Measurements from ENCODE around the gene TFDP1. TPM values are rescaled to one million over a fixed set of nuclear protein-coding genes. Genes with fewer than 3 reads are reported as not detected.

TFDP1 gene
- total RNA-seq, 1 experiment from 2014 or later = 31.4 TPM

- Mint-ChIP-seq H3K4me3 (ENCODE audit: low read depth, unreplicated experiment) (no peak overlapping the region), H3K27me3 (ENCODE audit: unreplicated experiment) (no peaks in the 10 kb centered on the region), H3K27ac (ENCODE audit: unreplicated experiment) (no peak overlapping the region), H3K9me3 (ENCODE audit: low read depth, unreplicated experiment) (no peaks in the 10 kb centered on the region), H3K4me1 (ENCODE audit: low read depth, unreplicated experiment) (no peaks in the 10 kb centered on the region), H3K36me3 (ENCODE audit: insufficient read depth, unreplicated experiment) (peaks cover 16% of the 10 kb centered on the region)
- intact Hi-C loops (cut with micrococcal nuclease; ENCODE audit: unreplicated experiment) = no loop called here
- BruUV-seq (replicated peaks) = no TSS peak
- CTCF ChIA-PET = no interaction called here
- TF ChIP-seq CTCF (IDR thresholded peaks at IDR 0.05; ENCODE audit: unreplicated experiment) = no peak
- DNase-seq = no peak
Measured at GRCh38 chr13:113552079-113552478, 32.5 kb upstream of the TFDP1 start.

GRCh38 chr13:113552786-113553434 lies 31.6 kb upstream of the TFDP1 start:
- peaks cover 16% of the 10 kb centered on the region for H3K36me3 Mint-ChIP-seq (ENCODE audit: insufficient read depth, unreplicated experiment)
- TF ChIP-seq CTCF (IDR thresholded peaks at IDR 0.05; ENCODE audit: unreplicated experiment) = no peak
- intact Hi-C loops (cut with micrococcal nuclease; ENCODE audit: unreplicated experiment) = no loop called here
- CTCF ChIA-PET = no interaction called here
- no peaks in the 10 kb centered on the region for H3K9me3 Mint-ChIP-seq (ENCODE audit: low read depth, unreplicated experiment)
- no TSS peak for BruUV-seq (replicated peaks)
- H3K27me3 Mint-ChIP-seq (ENCODE audit: unreplicated experiment) = no peaks in the 10 kb centered on the region
- no peak for DNase-seq
- no peak overlapping the region for H3K27ac Mint-ChIP-seq (ENCODE audit: unreplicated experiment)
- H3K4me1 Mint-ChIP-seq (ENCODE audit: low read depth, unreplicated experiment) = no peaks in the 10 kb centered on the region
- no peak overlapping the region for H3K4me3 Mint-ChIP-seq (ENCODE audit: low read depth, unreplicated experiment)

GRCh38 chr13:113553511-113554332 lies 30.8 kb upstream of the TFDP1 start:
- intact Hi-C loops (cut with micrococcal nuclease; ENCODE audit: unreplicated experiment) = no loop called here
- no peak overlapping the region for H3K4me3 Mint-ChIP-seq (ENCODE audit: low read depth, unreplicated experiment)
- TF ChIP-seq CTCF (IDR thresholded peaks at IDR 0.05; ENCODE audit: unreplicated experiment) = no peak
- BruUV-seq (replicated peaks) = no TSS peak
- H3K9me3 Mint-ChIP-seq (ENCODE audit: low read depth, unreplicated experiment) = no peaks in the 10 kb centered on the region
- H3K27ac Mint-ChIP-seq (ENCODE audit: unreplicated experiment) = no peak overlapping the region
- H3K27me3 Mint-ChIP-seq (ENCODE audit: unreplicated experiment) = no peaks in the 10 kb centered on the region
- no peak for DNase-seq
- H3K36me3 Mint-ChIP-seq (ENCODE audit: insufficient read depth, unreplicated experiment) = peaks cover 16% of the 10 kb centered on the region
- no peaks in the 10 kb centered on the region for H3K4me1 Mint-ChIP-seq (ENCODE audit: low read depth, unreplicated experiment)
- CTCF ChIA-PET = no interaction called here

GRCh38 chr13:113554333-113554700 lies 30.2 kb upstream of the TFDP1 start:
- CTCF ChIA-PET = no interaction called here

More at GRCh38 chr13:113554333-113554700, 30.2 kb upstream of the TFDP1 start:
- no peak for DNase-seq
- intact Hi-C loops (cut with micrococcal nuclease; ENCODE audit: unreplicated experiment) = no loop called here
- H3K27me3 Mint-ChIP-seq (ENCODE audit: unreplicated experiment) = no peaks in the 10 kb centered on the region
- H3K4me1 Mint-ChIP-seq (ENCODE audit: low read depth, unreplicated experiment) = no peaks in the 10 kb centered on the region
- no TSS peak for BruUV-seq (replicated peaks)
- TF ChIP-seq CTCF (IDR thresholded peaks at IDR 0.05; ENCODE audit: unreplicated experiment) = no peak
- H3K27ac Mint-ChIP-seq (ENCODE audit: unreplicated experiment) = no peak overlapping the region
- H3K4me3 Mint-ChIP-seq (ENCODE audit: low read depth, unreplicated experiment) = no peak overlapping the region
- H3K36me3 Mint-ChIP-seq (ENCODE audit: insufficient read depth, unreplicated experiment) = peaks cover 16% of the 10 kb centered on the region
- no peaks in the 10 kb centered on the region for H3K9me3 Mint-ChIP-seq (ENCODE audit: low read depth, unreplicated experiment)

Measured in Calu3 (cell line).